Measurements from ENCODE around the gene SEMA5A.

The SEMA5A gene, protein sequence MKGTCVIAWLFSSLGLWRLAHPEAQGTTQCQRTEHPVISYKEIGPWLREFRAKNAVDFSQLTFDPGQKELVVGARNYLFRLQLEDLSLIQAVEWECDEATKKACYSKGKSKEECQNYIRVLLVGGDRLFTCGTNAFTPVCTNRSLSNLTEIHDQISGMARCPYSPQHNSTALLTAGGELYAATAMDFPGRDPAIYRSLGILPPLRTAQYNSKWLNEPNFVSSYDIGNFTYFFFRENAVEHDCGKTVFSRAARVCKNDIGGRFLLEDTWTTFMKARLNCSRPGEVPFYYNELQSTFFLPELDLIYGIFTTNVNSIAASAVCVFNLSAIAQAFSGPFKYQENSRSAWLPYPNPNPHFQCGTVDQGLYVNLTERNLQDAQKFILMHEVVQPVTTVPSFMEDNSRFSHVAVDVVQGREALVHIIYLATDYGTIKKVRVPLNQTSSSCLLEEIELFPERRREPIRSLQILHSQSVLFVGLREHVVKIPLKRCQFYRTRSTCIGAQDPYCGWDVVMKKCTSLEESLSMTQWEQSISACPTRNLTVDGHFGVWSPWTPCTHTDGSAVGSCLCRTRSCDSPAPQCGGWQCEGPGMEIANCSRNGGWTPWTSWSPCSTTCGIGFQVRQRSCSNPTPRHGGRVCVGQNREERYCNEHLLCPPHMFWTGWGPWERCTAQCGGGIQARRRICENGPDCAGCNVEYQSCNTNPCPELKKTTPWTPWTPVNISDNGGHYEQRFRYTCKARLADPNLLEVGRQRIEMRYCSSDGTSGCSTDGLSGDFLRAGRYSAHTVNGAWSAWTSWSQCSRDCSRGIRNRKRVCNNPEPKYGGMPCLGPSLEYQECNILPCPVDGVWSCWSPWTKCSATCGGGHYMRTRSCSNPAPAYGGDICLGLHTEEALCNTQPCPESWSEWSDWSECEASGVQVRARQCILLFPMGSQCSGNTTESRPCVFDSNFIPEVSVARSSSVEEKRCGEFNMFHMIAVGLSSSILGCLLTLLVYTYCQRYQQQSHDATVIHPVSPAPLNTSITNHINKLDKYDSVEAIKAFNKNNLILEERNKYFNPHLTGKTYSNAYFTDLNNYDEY

GRCh38 chr5:9545992-9546851 lies at the start of gene SEMA5A:
Gene SEMA5A (minus strand): TSS chr5:9546075. CDS start chr5:9379946, 166,129 bp downstream.
- Histone ChIP-seq H3K27me3 (ENCODE audit: control insufficient read depth in 1 of 2, insufficient read depth in 2 of 2, low read length in 2 of 2) (peaks cover 0 to 4% of the 10 kb centered on the region in 2 donors), H3K27ac (ENCODE audit: low read depth, low read length) (peak within 1 kb of the TSS; percentile 82), H3K9me3 (ENCODE audit: control insufficient read depth in 1 of 2, low read length in 2 of 2) (no peaks in the 10 kb centered on the region), H3K9ac (ENCODE audit: low read depth in 1 of 2, low read length in 2 of 2) (peak within 1 kb of the TSS; percentile 82 to 87), H3K4me1 (ENCODE audit: control insufficient read depth in 1 of 2, insufficient read depth in 2 of 2, low read length in 2 of 2) (peaks cover 0 to 3% of the 10 kb centered on the region in 2 donors), H3K4me3 (ENCODE audit: low read depth in 1 of 2, low read length in 2 of 2) (peak within 1 kb of the TSS; percentile 78 to 95), H3K36me3 (ENCODE audit: control insufficient read depth in 1 of 2, insufficient read depth in 2 of 2, low read length in 2 of 2) (peaks cover 15 to 21% of the 10 kb centered on the region in 2 donors)

- Histone ChIP-seq H3K9ac (ENCODE audit: low read depth in 1 of 2, low read length in 2 of 2) (no peak overlapping the region), H3K27ac (ENCODE audit: low read depth, low read length) (no peak overlapping the region), H3K9me3 (ENCODE audit: control insufficient read depth in 1 of 2, low read length in 2 of 2) (no peaks in the 10 kb centered on the region), H3K4me3 (ENCODE audit: low read depth in 1 of 2, low read length in 2 of 2) (no peak overlapping the region), H3K27me3 (ENCODE audit: control insufficient read depth in 1 of 2, insufficient read depth in 2 of 2, low read length in 2 of 2) (no peaks in the 10 kb centered on the region), H3K4me1 (ENCODE audit: control insufficient read depth in 1 of 2, insufficient read depth in 2 of 2, low read length in 2 of 2) (peaks cover 18 to 29% of the 10 kb centered on the region in 2 donors), H3K36me3 (ENCODE audit: control insufficient read depth in 1 of 2, insufficient read depth in 2 of 2, low read length in 2 of 2) (no peaks in the 10 kb centered on the region)
Observed at GRCh38 chr5:9594913-9595312, 49.0 kb upstream of the SEMA5A start.

DNA sequence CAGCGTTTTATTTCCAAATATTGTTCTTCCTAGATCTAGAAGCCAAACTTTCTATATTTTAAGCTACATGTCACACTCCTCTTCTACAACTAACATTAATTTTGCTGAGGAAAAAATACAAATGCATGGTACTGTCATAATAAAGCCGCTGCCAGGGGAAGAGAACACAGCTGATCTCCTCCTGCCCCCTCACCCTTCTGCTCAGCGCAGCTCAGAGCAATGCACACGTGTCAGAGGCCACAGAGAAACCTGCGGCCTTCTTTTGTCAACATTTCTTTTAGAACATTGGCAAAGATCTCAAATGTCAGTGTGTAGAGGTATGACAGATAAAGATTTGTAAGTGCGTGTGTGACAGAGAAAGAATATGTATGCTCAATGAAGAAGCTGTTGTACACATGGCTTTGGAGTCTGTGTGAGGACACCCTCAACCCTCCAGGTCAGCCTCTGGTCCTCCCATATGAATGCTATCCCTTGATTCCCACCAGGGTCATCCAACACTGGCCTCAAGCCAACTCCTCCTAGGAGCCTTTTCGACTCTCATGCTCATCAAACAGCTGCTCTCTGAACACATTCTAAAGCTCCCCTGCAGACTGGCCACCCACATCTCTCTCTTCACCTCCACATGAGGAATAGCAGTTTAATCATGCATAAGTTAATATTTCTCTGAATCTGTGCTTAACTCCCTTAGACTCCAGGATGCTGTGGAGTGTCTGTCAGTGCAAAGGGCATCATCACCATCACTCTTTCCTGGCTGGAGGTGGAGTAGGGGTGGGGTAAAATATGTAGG lies 43.4 kb upstream of the SEMA5A start:
- Histone ChIP-seq H3K27me3 (ENCODE audit: control insufficient read depth in 1 of 2, insufficient read depth in 2 of 2, low read length in 2 of 2) (no peaks in the 10 kb centered on the region), H3K4me3 (ENCODE audit: low read depth in 1 of 2, low read length in 2 of 2) (no peak overlapping the region), H3K9me3 (ENCODE audit: control insufficient read depth in 1 of 2, low read length in 2 of 2) (no peaks in the 10 kb centered on the region), H3K9ac (ENCODE audit: low read depth in 1 of 2, low read length in 2 of 2) (no peak overlapping the region), H3K36me3 (ENCODE audit: control insufficient read depth in 1 of 2, insufficient read depth in 2 of 2, low read length in 2 of 2) (no peaks in the 10 kb centered on the region), H3K27ac (ENCODE audit: low read depth, low read length) (no peak overlapping the region), H3K4me1 (ENCODE audit: control insufficient read depth in 1 of 2, insufficient read depth in 2 of 2, low read length in 2 of 2) (no peaks in the 10 kb centered on the region)

GRCh38 chr5:9588254-9588653 lies 42.4 kb upstream of the SEMA5A start:
- no peaks in the 10 kb centered on the region for H3K9me3 ChIP-seq (ENCODE audit: control insufficient read depth in 1 of 2, low read length in 2 of 2)
- no peaks in the 10 kb centered on the region for H3K27me3 ChIP-seq (ENCODE audit: control insufficient read depth in 1 of 2, insufficient read depth in 2 of 2, low read length in 2 of 2)
- no peak overlapping the region for H3K9ac ChIP-seq (ENCODE audit: low read depth in 1 of 2, low read length in 2 of 2)
- H3K4me1 ChIP-seq (ENCODE audit: control insufficient read depth in 1 of 2, insufficient read depth in 2 of 2, low read length in 2 of 2), result no peaks in the 10 kb centered on the region
- H3K4me3 ChIP-seq (ENCODE audit: low read depth in 1 of 2, low read length in 2 of 2), result no peak overlapping the region
- no peak overlapping the region for H3K27ac ChIP-seq (ENCODE audit: low read depth, low read length)
- no peaks in the 10 kb centered on the region for H3K36me3 ChIP-seq (ENCODE audit: control insufficient read depth in 1 of 2, insufficient read depth in 2 of 2, low read length in 2 of 2)

DNA sequence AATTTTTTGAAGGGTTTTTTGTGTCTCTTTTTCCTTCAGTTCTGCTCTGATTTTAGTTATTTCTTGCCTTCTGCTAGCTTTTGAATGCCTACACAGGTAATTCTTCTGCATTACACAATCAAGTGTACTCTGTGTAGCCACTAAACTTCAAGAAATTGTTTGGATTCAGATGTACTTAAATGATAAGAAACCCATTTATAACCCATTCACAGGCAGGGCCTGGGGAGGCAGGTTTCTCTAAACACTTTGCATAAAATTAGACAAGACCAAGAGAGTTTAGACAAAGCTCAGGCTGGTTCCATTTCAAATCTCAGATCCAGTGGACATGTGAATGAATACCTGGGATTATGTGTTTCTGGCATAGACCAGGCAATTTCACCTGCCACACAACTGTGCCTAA lies 41.3 kb upstream of the SEMA5A start:
- Histone ChIP-seq H3K4me1 (ENCODE audit: control insufficient read depth in 1 of 2, insufficient read depth in 2 of 2, low read length in 2 of 2) (no peaks in the 10 kb centered on the region), H3K9ac (ENCODE audit: low read depth in 1 of 2, low read length in 2 of 2) (no peak overlapping the region), H3K27me3 (ENCODE audit: control insufficient read depth in 1 of 2, insufficient read depth in 2 of 2, low read length in 2 of 2) (no peaks in the 10 kb centered on the region), H3K27ac (ENCODE audit: low read depth, low read length) (no peak overlapping the region), H3K36me3 (ENCODE audit: control insufficient read depth in 1 of 2, insufficient read depth in 2 of 2, low read length in 2 of 2) (no peaks in the 10 kb centered on the region), H3K4me3 (ENCODE audit: low read depth in 1 of 2, low read length in 2 of 2) (no peak overlapping the region), H3K9me3 (ENCODE audit: control insufficient read depth in 1 of 2, low read length in 2 of 2) (no peaks in the 10 kb centered on the region)

GRCh38 chr5:9582406-9582805 lies 36.5 kb upstream of the SEMA5A start:
- no peaks in the 10 kb centered on the region for H3K36me3 ChIP-seq (ENCODE audit: control insufficient read depth in 1 of 2, insufficient read depth in 2 of 2, low read length in 2 of 2)
- H3K4me3 ChIP-seq (ENCODE audit: low read depth in 1 of 2, low read length in 2 of 2), result no peak overlapping the region
- no peak overlapping the region for H3K9ac ChIP-seq (ENCODE audit: low read depth in 1 of 2, low read length in 2 of 2)
- H3K9me3 ChIP-seq (ENCODE audit: control insufficient read depth in 1 of 2, low read length in 2 of 2), result peaks cover 0 to 3% of the 10 kb centered on the region in 2 donors
- H3K27me3 ChIP-seq (ENCODE audit: control insufficient read depth in 1 of 2, insufficient read depth in 2 of 2, low read length in 2 of 2), result no peaks in the 10 kb centered on the region
- no peak overlapping the region for H3K27ac ChIP-seq (ENCODE audit: low read depth, low read length)
- no peaks in the 10 kb centered on the region for H3K4me1 ChIP-seq (ENCODE audit: control insufficient read depth in 1 of 2, insufficient read depth in 2 of 2, low read length in 2 of 2)

DNA sequence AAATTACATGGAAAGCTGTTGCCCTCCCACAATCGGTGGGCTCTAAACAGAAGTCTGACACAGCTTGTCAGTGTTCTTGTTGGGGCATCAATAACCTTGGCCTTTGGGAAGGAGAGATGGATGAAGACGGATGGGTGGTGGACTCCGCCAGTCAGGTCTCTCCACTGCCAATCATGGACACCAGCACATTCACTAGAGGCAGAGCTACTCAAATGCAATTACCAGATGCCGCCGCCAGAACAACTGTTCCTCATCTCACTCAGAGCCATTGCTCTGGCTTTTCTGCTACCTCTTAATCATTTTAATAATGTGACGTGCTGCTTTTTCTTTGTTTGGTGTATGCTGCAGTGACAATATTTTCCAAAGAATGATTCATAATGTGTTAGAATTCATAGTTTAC lies 27.9 kb upstream of the SEMA5A start:
- no peaks in the 10 kb centered on the region for H3K27me3 ChIP-seq (ENCODE audit: control insufficient read depth in 1 of 2, insufficient read depth in 2 of 2, low read length in 2 of 2)
- no peaks in the 10 kb centered on the region for H3K4me1 ChIP-seq (ENCODE audit: control insufficient read depth in 1 of 2, insufficient read depth in 2 of 2, low read length in 2 of 2)
- no peak overlapping the region for H3K4me3 ChIP-seq (ENCODE audit: low read depth in 1 of 2, low read length in 2 of 2)
- no peak overlapping the region for H3K9ac ChIP-seq (ENCODE audit: low read depth in 1 of 2, low read length in 2 of 2)
- H3K27ac ChIP-seq (ENCODE audit: low read depth, low read length), result no peak overlapping the region
- H3K9me3 ChIP-seq (ENCODE audit: control insufficient read depth in 1 of 2, low read length in 2 of 2), result peaks cover 0 to 5% of the 10 kb centered on the region in 2 donors
- no peaks in the 10 kb centered on the region for H3K36me3 ChIP-seq (ENCODE audit: control insufficient read depth in 1 of 2, insufficient read depth in 2 of 2, low read length in 2 of 2)

GRCh38 chr5:9572246-9572645 lies 26.4 kb upstream of the SEMA5A start:
- Histone ChIP-seq H3K27me3 (ENCODE audit: control insufficient read depth in 1 of 2, insufficient read depth in 2 of 2, low read length in 2 of 2) (no peaks in the 10 kb centered on the region), H3K4me3 (ENCODE audit: low read depth in 1 of 2, low read length in 2 of 2) (no peak overlapping the region), H3K9ac (ENCODE audit: low read depth in 1 of 2, low read length in 2 of 2) (no peak overlapping the region), H3K9me3 (ENCODE audit: control insufficient read depth in 1 of 2, low read length in 2 of 2) (peaks cover 0 to 2% of the 10 kb centered on the region in 2 donors), H3K4me1 (ENCODE audit: control insufficient read depth in 1 of 2, insufficient read depth in 2 of 2, low read length in 2 of 2) (no peaks in the 10 kb centered on the region), H3K36me3 (ENCODE audit: control insufficient read depth in 1 of 2, insufficient read depth in 2 of 2, low read length in 2 of 2) (no peaks in the 10 kb centered on the region), H3K27ac (ENCODE audit: low read depth, low read length) (no peak overlapping the region)

- no peaks in the 10 kb centered on the region for H3K27me3 ChIP-seq (ENCODE audit: control insufficient read depth in 1 of 2, insufficient read depth in 2 of 2, low read length in 2 of 2)
- H3K36me3 ChIP-seq (ENCODE audit: control insufficient read depth in 1 of 2, insufficient read depth in 2 of 2, low read length in 2 of 2), result no peaks in the 10 kb centered on the region
- H3K4me3 ChIP-seq (ENCODE audit: low read depth in 1 of 2, low read length in 2 of 2), result no peak overlapping the region
- H3K27ac ChIP-seq (ENCODE audit: low read depth, low read length), result no peak overlapping the region
- H3K4me1 ChIP-seq (ENCODE audit: control insufficient read depth in 1 of 2, insufficient read depth in 2 of 2, low read length in 2 of 2), result no peaks in the 10 kb centered on the region
- peaks cover 0 to 2% of the 10 kb centered on the region in 2 donors for H3K9me3 ChIP-seq (ENCODE audit: control insufficient read depth in 1 of 2, low read length in 2 of 2)
- no peak overlapping the region for H3K9ac ChIP-seq (ENCODE audit: low read depth in 1 of 2, low read length in 2 of 2)
Observed at GRCh38 chr5:9570876-9571275, 25.0 kb upstream of the SEMA5A start.
